Type B pancreatic cell (in vitro differentiated cells): Measurements from ENCODE around the gene PTPRR. TPM values are rescaled to one million over a fixed set of nuclear protein-coding genes. Genes with fewer than 3 reads are reported as not detected.

ENCODE experiments used
- DNase-seq: peaks from one replicate; pipeline ENCODE4 v3.0.0; 2021; ENCODE audit warnings: mixed read lengths; ENCODE audit not compliant: unreplicated experiment; ENCODE audit errors: extremely low spot score
- H3K27ac Mint-ChIP-seq: 2 replicates; pipeline ENCODE4 v1.8.0; 2021; ENCODE audit warnings: mild to moderate bottlenecking, mixed read lengths
- H3K27me3 Mint-ChIP-seq: 2 replicates; pipeline ENCODE4 v1.8.0; 2021; ENCODE audit warnings: mixed read lengths
- H3K36me3 Mint-ChIP-seq: 2 replicates; pipeline ENCODE4 v1.8.0; 2021; ENCODE audit warnings: mixed read lengths
- H3K4me1 Mint-ChIP-seq: one replicate; pipeline ENCODE4 v1.8.0; 2021; ENCODE audit warnings: mixed read lengths; ENCODE audit not compliant: unreplicated experiment
- H3K4me3 Mint-ChIP-seq: 2 replicates; pipeline ENCODE4 v1.8.0; 2021; ENCODE audit warnings: mild to moderate bottlenecking, mixed read lengths
- H3K9me3 Mint-ChIP-seq: 2 replicates; pipeline ENCODE4 v1.8.0; 2021; ENCODE audit warnings: mixed read lengths
- total RNA-seq: library from RNA; stranded (reverse); gene quantifications from 2 replicates; pipeline ENCODE4 v1.2.1, GENCODE V29; 2021; ENCODE audit warnings: low replicate concordance
- TF ChIP-seq, protein P1 (sequence below): fragments of 200-600 bp; sonication (generic); conservative IDR thresholded peaks from 2 replicates; pipeline ENCODE4 v1.5.0; 2021; ENCODE audit warnings: antibody characterized with exemption, mild to moderate bottlenecking

Gene PTPRR
- total RNA-seq, 1 donor from 2014 or later, result 0.77 TPM

DNA sequence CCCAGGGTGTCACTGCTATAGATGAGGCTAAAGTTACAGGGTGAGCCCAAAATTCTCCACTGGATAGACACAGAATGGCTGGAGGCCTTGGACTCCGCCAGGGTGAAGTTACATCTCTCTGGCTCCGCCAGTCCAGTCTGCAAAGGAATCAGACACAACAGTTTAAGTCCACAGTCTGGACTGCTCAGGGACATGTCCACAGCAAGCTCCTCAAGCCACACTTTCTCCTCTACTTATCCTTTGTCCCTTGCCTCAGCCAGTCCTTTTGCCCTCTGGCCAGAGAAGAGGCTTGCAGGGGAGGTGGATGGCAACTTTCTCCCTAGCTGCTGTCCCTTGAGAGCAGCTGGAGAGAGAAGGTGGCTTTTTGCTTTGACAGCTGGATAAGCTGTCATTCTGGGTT is 311.3 kb downstream of the PTPRR start:
- peaks cover 66% of the 10 kb centered on the region for H3K27me3 Mint-ChIP-seq
- TF ChIP-seq, protein P1, sequence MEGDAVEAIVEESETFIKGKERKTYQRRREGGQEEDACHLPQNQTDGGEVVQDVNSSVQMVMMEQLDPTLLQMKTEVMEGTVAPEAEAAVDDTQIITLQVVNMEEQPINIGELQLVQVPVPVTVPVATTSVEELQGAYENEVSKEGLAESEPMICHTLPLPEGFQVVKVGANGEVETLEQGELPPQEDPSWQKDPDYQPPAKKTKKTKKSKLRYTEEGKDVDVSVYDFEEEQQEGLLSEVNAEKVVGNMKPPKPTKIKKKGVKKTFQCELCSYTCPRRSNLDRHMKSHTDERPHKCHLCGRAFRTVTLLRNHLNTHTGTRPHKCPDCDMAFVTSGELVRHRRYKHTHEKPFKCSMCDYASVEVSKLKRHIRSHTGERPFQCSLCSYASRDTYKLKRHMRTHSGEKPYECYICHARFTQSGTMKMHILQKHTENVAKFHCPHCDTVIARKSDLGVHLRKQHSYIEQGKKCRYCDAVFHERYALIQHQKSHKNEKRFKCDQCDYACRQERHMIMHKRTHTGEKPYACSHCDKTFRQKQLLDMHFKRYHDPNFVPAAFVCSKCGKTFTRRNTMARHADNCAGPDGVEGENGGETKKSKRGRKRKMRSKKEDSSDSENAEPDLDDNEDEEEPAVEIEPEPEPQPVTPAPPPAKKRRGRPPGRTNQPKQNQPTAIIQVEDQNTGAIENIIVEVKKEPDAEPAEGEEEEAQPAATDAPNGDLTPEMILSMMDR, result no peak

GRCh38 chr12:70608184-70608583 is 312.4 kb downstream of the PTPRR start:
- Mint-ChIP-seq H3K27me3 (peaks cover 59% of the 10 kb centered on the region), H3K4me3 (peak overlapping the region; percentile 88)

More for the DNA sequence above, 311.3 kb downstream of the PTPRR start:
- Mint-ChIP-seq H3K9me3 (no peaks in the 10 kb centered on the region), H3K36me3 (no peaks in the 10 kb centered on the region), H3K4me1 (peaks cover 13% of the 10 kb centered on the region), H3K4me3 (peak overlapping the region; percentile 88), H3K27ac (no peak overlapping the region)
- no peak for DNase-seq

GRCh38 chr12:70607107-70607506 is 313.4 kb downstream of the PTPRR start:
- H3K4me1 Mint-ChIP-seq, result peaks cover 13% of the 10 kb centered on the region
- no peak overlapping the region for H3K4me3 Mint-ChIP-seq
- no peaks in the 10 kb centered on the region for H3K9me3 Mint-ChIP-seq
- TF ChIP-seq, protein P1, result no peak
- DNase-seq, result no peak
- peaks cover 51% of the 10 kb centered on the region for H3K27me3 Mint-ChIP-seq
- H3K36me3 Mint-ChIP-seq, result no peaks in the 10 kb centered on the region
- H3K27ac Mint-ChIP-seq, result no peak overlapping the region

More at GRCh38 chr12:70608184-70608583, 312.4 kb downstream of the PTPRR start:
- Mint-ChIP-seq H3K27ac (no peak overlapping the region), H3K4me1 (peaks cover 13% of the 10 kb centered on the region), H3K36me3 (no peaks in the 10 kb centered on the region), H3K9me3 (no peaks in the 10 kb centered on the region)
- TF ChIP-seq, protein P1, result no peak
- DNase-seq, result no peak

- TF ChIP-seq, protein P1, result no peak
- Mint-ChIP-seq H3K4me1 (peaks cover 6% of the 10 kb centered on the region), H3K27me3 (peaks cover 46% of the 10 kb centered on the region), H3K9me3 (no peaks in the 10 kb centered on the region), H3K27ac (no peak overlapping the region), H3K4me3 (no peak overlapping the region), H3K36me3 (no peaks in the 10 kb centered on the region)
- no peak for DNase-seq
Observed at GRCh38 chr12:70605976-70606375, 314.6 kb downstream of the PTPRR start.

DNA sequence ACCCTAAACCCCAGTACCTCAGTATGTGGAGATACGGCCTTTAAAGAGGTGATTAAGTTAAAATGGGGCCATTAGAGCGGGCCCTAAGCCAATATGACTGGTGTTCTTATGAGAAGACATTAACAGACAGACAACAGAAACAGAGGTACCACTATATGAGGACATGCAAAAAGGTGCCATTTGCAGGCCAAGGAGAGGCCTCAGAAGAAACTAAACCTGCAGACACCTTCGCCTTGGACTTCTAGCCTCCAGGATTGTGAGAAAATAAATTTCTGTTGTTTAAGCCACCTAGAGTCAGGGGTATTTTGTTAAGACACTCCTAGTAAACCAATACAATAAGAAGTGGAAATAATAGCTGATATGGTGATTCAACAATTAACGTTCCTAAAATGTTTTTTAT is 315.9 kb downstream of the PTPRR start:
- peaks cover 38% of the 10 kb centered on the region for H3K27me3 Mint-ChIP-seq
- H3K4me1 Mint-ChIP-seq, result no peaks in the 10 kb centered on the region
- H3K36me3 Mint-ChIP-seq, result no peaks in the 10 kb centered on the region
- no peak overlapping the region for H3K27ac Mint-ChIP-seq
- TF ChIP-seq, protein P1, result no peak
- no peak overlapping the region for H3K4me3 Mint-ChIP-seq
- no peak for DNase-seq
- no peaks in the 10 kb centered on the region for H3K9me3 Mint-ChIP-seq

GRCh38 chr12:70603044-70603443 is 317.5 kb downstream of the PTPRR start:
- Mint-ChIP-seq H3K36me3 (no peaks in the 10 kb centered on the region), H3K27ac (no peak overlapping the region), H3K4me3 (no peak overlapping the region), H3K27me3 (peaks cover 23% of the 10 kb centered on the region), H3K4me1 (no peaks in the 10 kb centered on the region), H3K9me3 (no peaks in the 10 kb centered on the region)
- DNase-seq, result no peak
- TF ChIP-seq, protein P1, result no peak
